WI38 (cell line): ENCODE measurements around the gene MCU.

Experiments used
- H3K4me3 ChIP-seq: 2 replicates; pipeline ENCODE4 v1.5.1; 2011; ENCODE audit warnings: low read depth, mild to moderate bottlenecking, control low read depth, low read length
- CTCF ChIP-seq: IDR thresholded peaks from 2 replicates; pipeline ENCODE4 v1.5.1; 2012; ENCODE audit warnings: low read depth, mild to moderate bottlenecking, control low read depth, low read length

The MCU gene

GRCh38 chr10:72688208-72688651, 3.7 kb upstream of the MCU start:
- no peak for TF ChIP-seq CTCF
- H3K4me3 ChIP-seq: no peak overlapping the region

DNA sequence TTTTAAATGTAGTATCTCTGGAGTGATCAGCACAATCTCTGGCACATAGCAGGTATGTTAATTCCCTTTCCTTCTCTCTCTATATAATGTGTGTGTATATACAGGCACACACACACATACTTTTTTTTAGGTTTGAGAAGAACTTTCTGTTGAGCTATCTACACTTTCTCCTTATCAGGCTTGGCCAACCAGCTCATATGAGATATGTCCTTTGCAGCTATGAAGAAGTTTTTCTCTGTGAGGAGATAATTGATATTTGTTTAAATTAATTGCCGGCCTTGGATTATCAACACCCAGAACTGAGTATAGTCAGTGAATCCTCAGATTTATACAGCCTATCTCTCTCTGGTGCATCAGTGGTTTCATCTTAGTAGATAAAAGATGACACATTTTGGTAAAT, 2.3 kb upstream of the MCU start:
- no peak for TF ChIP-seq CTCF
- H3K4me3 ChIP-seq: no peak overlapping the region

- no peak for TF ChIP-seq CTCF
- H3K4me3 ChIP-seq: no peak overlapping the region
These were observed 1.7 kb upstream of the MCU start for GRCh38 chr10:72690071-72690755.

DNA sequence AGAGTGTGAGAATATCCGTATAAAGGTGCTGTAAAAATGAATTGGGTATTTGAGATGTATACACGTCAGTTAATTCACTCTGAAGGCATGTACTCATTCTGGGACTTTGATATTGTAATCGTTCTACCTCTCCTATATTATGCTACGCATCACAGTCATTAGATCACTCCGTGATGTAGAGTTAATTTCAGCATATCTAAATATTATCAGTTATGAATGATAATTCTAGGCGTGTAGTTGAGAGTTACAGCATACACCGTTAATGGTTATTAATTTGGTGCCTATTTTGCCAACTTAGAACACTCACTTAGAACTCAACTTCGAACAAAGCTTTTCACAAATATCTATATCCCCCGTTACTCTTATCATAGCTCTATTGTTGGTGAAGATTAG, 477 bp upstream of the MCU start:
- TF ChIP-seq CTCF: no peak
- H3K4me3 ChIP-seq: peak overlapping the region; percentile 95

DNA sequence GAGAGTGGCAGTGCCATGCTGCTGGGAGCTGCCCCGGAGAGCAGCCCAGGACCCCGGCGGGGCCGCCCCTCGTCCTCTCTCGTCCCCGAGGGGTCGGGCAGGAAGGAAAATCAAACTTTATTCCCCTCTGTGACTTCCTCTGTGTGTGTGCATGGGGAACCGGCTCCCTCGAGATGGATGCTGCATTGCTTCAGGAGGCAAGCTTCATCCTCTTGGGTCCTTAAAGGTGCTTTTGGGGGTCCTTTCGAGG, 726 bp downstream of the MCU start:
- no peak for TF ChIP-seq CTCF
- peak overlapping the region; percentile 95 for H3K4me3 ChIP-seq

- no peak for TF ChIP-seq CTCF
- H3K4me3 ChIP-seq: peak overlapping the region; percentile 95
These were observed 1.2 kb downstream of the MCU start for GRCh38 chr10:72692994-72693781.
